GM13976 (cell line): ENCODE measurements around the gene RABGGTA.

Experiments
- DNase-seq: peaks from one replicate; pipeline ENCODE4 v3.0.0; 2012; ENCODE audit warnings: low spot score
- CTCF ChIP-seq: IDR thresholded peaks from 2 replicates; pipeline ENCODE4 v1.5.1; 2012; ENCODE audit warnings: borderline replicate concordance, mild to moderate bottlenecking; ENCODE audit not compliant: insufficient read depth; ENCODE audit errors: extremely low read depth, missing control alignments, control extremely low read depth
- in situ Hi-C: fragments of 300-500 bp; cut with MboI; formaldehyde crosslinking; loops from one replicate; pipeline ENCODE4 v1.12.0; 2022; ENCODE audit warnings: low sequenced_read_pairs, mixed read lengths, inconsistent platforms; ENCODE audit not compliant: unreplicated experiment

The RABGGTA gene

GRCh38 chr14:24272467-24272866 lies 1.1 kb upstream of the RABGGTA start:
- in situ Hi-C loops: no loop called here
- TF ChIP-seq CTCF: no peak
- DNase-seq: no peak

- no peak for TF ChIP-seq CTCF
- in situ Hi-C loops: no loop called here
- DNase-seq: no peak
These were observed 452 bp upstream of the RABGGTA start for GRCh38 chr14:24271834-24272263.

- in situ Hi-C loops: no loop called here
- no peak for TF ChIP-seq CTCF
- no peak for DNase-seq
These were observed 762 bp downstream of the RABGGTA start for GRCh38 chr14:24270537-24271133.

GRCh38 chr14:24269910-24270536 lies 1.4 kb downstream of the RABGGTA start:
- no peak for DNase-seq
- TF ChIP-seq CTCF: no peak
- in situ Hi-C loops: no loop called here

GRCh38 chr14:24269368-24269767 lies 2.0 kb downstream of the RABGGTA start:
- in situ Hi-C loops: no loop called here
- DNase-seq: no peak
- no peak for TF ChIP-seq CTCF

GRCh38 chr14:24268225-24268624 lies 3.2 kb downstream of the RABGGTA start:
- no peak for DNase-seq
- in situ Hi-C loops: no loop called here
- no peak for TF ChIP-seq CTCF
